Large intestine (tissue), 3 donors: ENCODE results near the gene KRTCAP2. TPM values are rescaled to one million over a fixed set of nuclear protein-coding genes. Genes with fewer than 3 reads are reported as not detected.
"Not testable (repeated sequence)": the region's sequence is repeated elsewhere in the genome, so short reads cannot be mapped to it uniquely, and the experiment has no call there.

Experiments used
- DNase-seq, 2 donors: peaks; one replicate each; pipeline versions ENCODE4 v3.0.0 to v3.0.0-alpha.2; 2013
- H3K27ac ChIP-seq: one replicate; pipeline ENCODE4 v1.5.1; 2013; ENCODE audit warnings: low read length
- H3K27me3 ChIP-seq: 2 replicates; pipeline ENCODE4 v1.6.1; 2013; ENCODE audit warnings: low read length; ENCODE audit not compliant: control insufficient read depth, insufficient read depth
- H3K36me3 ChIP-seq: 2 replicates; pipeline ENCODE4 v1.6.1; 2013; ENCODE audit warnings: low read length; ENCODE audit not compliant: control insufficient read depth, insufficient read depth
- H3K4me1 ChIP-seq: one replicate; pipeline ENCODE4 v1.6.1; 2013; ENCODE audit warnings: low read length; ENCODE audit not compliant: control insufficient read depth, insufficient read depth
- H3K4me3 ChIP-seq: one replicate; pipeline ENCODE4 v1.5.1; 2013; ENCODE audit warnings: low read length
- H3K9me3 ChIP-seq: one replicate; pipeline ENCODE4 v1.6.1; 2013; ENCODE audit warnings: mild to moderate bottlenecking, low read depth, low read length, moderate library complexity; ENCODE audit not compliant: control insufficient read depth
- WGBS: methylation state at CpG from one replicate; pipeline ENCODE4 v1.1.5; 2013; ENCODE audit warnings: low lambda C conversion rate; ENCODE audit not compliant: insufficient coverage; 5-methylcytosine and 5-hydroxymethylcytosine counted together
- polyA plus RNA-seq: library from polyadenylated mRNA; unstranded; fragments of 120-200 nt; gene quantifications from one replicate; pipeline ENCODE4 v1.2.1, GENCODE V29; 2013

The KRTCAP2 gene
- polyA plus RNA-seq, 1 donor, result 142 TPM

DNA sequence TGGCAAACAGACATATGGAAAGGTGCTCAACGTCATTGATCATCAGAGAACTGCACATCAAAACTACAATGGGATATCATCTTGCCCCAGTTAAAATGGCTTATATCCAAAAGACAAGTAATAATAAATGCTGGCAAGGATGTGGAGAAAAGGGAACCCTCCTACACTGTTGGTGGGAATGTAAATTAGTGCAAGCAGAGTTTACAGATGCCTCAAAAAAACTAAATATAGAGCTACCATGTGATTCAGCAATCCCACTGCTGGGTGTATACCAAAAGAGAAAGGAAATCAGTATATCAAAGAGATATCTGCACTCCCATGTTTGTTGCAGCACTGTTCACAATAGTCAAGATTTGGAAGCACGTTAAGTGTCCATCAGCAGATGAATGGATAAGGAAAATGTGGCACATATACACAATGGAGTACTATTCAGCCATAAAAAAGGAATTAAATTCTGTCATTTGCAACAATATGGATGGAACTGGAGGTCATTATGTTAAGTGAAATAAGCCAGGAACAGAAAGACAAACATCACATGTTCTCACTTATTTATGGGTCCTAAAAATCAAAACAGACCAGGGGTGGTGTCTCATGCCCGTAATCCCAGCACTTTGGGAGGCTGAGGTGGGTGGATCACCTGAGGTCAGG, 17.0 kb downstream of the KRTCAP2 start:
- H3K36me3 ChIP-seq, H3K4me1 ChIP-seq, DNase-seq, H3K27ac ChIP-seq, H3K4me3 ChIP-seq, H3K9me3 ChIP-seq, H3K27me3 ChIP-seq: not testable (repeated sequence)
- no CpG with 5 or more reads among the region's 3 CpGs for WGBS

DNA sequence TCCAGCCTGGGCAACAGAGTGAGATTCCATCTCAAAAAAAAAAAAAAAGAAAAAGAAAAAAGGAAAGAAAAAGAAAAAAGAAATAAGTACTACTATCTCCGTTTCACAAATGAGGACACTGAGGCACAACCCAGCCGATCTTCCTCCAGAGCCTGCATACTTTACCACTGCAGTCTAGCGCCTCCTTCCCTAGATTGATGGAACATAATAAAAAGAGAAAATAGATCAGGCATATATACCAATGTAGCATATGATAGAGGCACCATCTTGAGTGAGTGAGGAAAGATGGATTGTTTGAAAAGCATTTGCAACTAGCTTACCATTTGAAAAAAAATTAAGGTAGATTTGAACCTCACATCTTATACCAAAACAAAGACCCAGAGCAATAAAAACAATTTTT, 27.6 kb downstream of the KRTCAP2 start:
- no peaks in the 10 kb centered on the region for H3K36me3 ChIP-seq
- H3K9me3 ChIP-seq, result no peaks in the 10 kb centered on the region
- no peaks in the 10 kb centered on the region for H3K27me3 ChIP-seq
- no peaks in the 10 kb centered on the region for H3K4me1 ChIP-seq
- no peak overlapping the region for H3K27ac ChIP-seq
- DNase-seq, result no peak
- no peak overlapping the region for H3K4me3 ChIP-seq
- WGBS, result 100% methylated on average over 1 of the region's 3 CpGs

- Histone ChIP-seq H3K27me3 (no peaks in the 10 kb centered on the region), H3K4me1 (peaks cover 12% of the 10 kb centered on the region), H3K9me3 (no peaks in the 10 kb centered on the region), H3K36me3 (peaks cover 12% of the 10 kb centered on the region), H3K4me3 (no peak overlapping the region), H3K27ac (no peak overlapping the region)
- WGBS, result 100% methylated on average over 1 of the region's 7 CpGs
- no peak for DNase-seq
These were observed 31.4 kb downstream of the KRTCAP2 start for GRCh38 chr1:155141749-155142148.

DNA sequence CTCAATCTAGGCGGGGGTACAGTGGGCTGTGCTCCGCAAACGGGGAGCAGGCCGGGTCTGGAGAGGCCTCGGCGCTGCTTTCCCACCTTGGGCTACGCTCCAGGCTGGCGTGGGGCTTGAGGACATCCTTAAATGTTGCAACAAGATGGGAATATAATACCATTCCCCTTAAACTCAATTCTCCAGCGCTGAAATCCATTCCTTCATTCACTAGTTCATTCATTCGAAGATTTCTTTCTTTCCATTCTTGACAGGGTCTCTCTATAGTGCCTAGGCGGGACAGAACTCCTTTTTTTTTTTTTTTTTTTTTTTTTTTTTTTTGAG, 32.5 kb downstream of the KRTCAP2 start:
- Histone ChIP-seq H3K4me1 (peaks cover 15% of the 10 kb centered on the region), H3K36me3 (peaks cover 12% of the 10 kb centered on the region), H3K27ac (no peak overlapping the region), H3K9me3 (no peaks in the 10 kb centered on the region), H3K4me3 (peak overlapping the region; percentile 64), H3K27me3 (no peaks in the 10 kb centered on the region)
- DNase-seq, result no peak
- WGBS, result no CpG with 5 or more reads among the region's 11 CpGs

DNA sequence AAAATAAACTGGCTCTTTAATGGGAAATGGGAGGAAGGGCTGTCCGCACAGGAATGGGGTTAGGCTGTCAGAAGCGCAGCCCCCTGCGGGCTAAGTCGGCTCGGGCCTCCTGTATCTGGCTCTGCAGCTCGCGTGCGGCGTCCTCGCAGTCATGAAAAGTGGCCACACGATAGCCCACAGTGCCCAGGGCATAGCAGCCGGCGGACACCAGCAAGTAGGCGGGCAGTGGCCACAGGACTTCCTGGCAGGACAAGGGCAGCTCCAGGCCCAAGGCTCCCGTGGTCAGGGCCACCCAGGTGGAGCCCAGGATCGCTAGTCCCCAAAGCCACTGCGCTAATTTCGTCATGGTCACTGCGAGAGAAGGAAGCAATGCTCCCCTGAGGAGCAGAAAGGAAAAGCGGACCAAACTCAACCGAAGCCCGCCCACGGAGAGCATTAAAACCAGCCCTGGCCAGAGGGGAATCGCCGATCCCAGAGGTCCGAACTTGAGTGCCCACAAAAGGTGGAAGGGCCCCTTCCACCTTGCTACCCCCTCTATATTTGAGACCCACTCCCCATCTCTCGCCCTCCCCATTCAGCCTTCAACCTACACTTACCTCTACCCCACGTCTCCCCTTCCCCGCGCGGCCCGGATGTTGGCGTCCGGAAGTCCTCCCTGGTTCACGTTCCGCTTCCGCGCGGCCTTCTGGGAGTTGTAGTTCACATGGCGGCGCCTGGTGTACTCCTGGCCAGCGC, 33.0 kb downstream of the KRTCAP2 start, which contains the start of gene DPM3:
DPM3 (minus strand) TSS at position 637 of the 735 bp plus-strand sequence; CDS start at position 346, 291 bp downstream.
- no CpG with 5 or more reads among the region's 42 CpGs for WGBS
- DNase-seq, result peak; percentile 74 to 85
- Histone ChIP-seq H3K9me3 (no peaks in the 10 kb centered on the region), H3K4me3 (peak within 1 kb of the TSS; percentile 64), H3K4me1 (peaks cover 19% of the 10 kb centered on the region), H3K27ac (peak within 1 kb of the TSS; percentile 78), H3K36me3 (peaks cover 12% of the 10 kb centered on the region), H3K27me3 (no peaks in the 10 kb centered on the region)

DNA sequence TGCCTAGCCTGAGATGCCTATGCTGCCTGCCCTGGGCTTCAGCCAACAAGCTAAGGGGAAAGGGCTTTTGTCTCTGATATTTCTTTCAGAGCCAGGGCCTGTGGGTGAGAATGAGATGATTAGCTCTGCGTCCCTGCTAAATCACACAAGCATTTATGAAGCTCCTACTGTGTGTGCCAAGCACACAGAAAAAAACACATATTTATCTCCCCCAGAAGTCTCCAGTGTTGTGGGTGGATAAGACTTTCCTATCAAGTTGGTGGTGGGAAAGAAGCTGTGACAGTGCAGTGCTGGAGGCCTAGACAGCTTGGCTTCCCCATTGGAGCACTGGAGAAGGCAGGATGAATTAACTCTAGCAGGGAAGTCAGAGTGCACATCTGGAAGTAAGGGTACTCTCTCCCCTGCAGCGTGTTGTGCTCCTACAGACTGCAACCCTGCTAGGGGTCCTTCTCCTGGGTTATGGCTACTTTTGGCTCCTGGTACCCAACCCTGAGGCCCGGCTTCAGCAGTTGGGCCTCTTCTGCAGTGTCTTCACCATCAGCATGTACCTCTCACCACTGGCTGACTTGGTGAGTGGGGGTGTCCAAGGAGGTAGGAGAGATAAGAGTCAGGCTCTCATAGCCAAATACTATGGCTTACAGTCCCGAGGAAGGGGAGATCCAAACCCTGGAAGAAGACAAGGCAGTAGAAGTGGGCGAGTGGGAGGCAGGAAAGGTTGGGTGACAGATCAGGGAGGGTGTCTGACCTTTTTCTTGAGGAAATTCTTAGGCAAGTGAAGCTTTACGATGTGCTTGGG, 35.8 kb downstream of the KRTCAP2 start:
- no peak for DNase-seq
- Histone ChIP-seq H3K27me3 (no peaks in the 10 kb centered on the region), H3K9me3 (no peaks in the 10 kb centered on the region), H3K27ac (peak overlapping the region; percentile 46), H3K36me3 (peaks cover 33% of the 10 kb centered on the region), H3K4me3 (peak overlapping the region; percentile 92), H3K4me1 (peaks cover 36% of the 10 kb centered on the region)
- WGBS, result no CpG with 5 or more reads among the region's 6 CpGs

DNA sequence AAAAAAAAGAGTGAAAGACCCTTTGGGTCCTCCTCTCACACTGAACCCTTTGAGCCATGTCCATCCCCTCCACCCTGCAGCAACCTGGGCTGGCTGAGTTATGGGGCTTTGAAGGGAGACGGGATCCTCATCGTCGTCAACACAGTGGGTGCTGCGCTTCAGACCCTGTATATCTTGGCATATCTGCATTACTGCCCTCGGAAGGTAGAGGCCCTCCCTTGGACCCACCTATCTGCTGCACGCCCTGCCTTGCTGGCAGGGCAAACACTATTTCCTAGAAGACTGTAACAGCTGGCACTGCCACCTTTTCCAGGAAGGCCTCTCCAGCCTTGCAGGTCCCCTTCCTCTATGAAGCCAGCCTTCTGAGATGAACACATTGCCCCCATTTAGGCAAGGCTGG, 36.4 kb downstream of the KRTCAP2 start:
- H3K9me3 ChIP-seq, result no peaks in the 10 kb centered on the region

DNA sequence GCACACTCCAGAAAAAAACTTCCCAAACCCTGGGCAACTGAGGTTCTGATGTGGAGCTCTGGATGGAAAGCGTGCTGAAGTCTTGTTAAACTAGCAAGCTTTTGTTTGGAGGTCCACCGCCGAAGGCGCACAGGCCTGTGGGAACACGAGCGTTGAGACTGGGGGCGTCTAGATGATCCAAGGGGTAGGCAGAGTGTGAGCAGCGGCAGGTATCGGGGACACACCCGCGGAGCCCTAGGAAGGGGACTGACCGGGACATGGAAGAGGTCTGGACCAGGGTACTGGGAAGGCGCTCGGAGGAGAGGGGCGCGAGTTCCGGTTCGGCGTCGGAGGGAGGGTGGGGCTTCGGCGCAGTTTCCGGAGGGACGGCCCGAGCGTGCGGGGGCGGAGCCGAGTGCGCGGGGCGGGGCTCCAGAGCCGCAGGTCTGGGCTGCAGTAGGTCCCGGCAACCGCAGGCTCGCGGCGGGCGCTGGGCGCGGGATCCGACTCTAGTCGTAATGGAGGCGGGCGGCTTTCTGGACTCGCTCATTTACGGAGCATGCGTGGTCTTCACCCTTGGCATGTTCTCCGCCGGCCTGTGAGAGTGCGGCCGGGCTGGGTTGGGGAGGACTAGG, 37.6 kb downstream of the KRTCAP2 start, which contains the start of gene SLC50A1:
SLC50A1 (plus strand) TSS at position 438 of the 614 bp plus-strand sequence; CDS start at position 498, 60 bp downstream.
- H3K9me3 ChIP-seq, result no peaks in the 10 kb centered on the region
- peaks cover 45% of the 10 kb centered on the region for H3K36me3 ChIP-seq
- peak within 1 kb of the TSS; percentile 92 for H3K4me3 ChIP-seq
- H3K4me1 ChIP-seq, result peaks cover 50% of the 10 kb centered on the region
- DNase-seq, result peak; percentile 97
- no CpG with 5 or more reads among the region's 52 CpGs for WGBS
- peak within 1 kb of the TSS; percentile 99 for H3K27ac ChIP-seq
- H3K27me3 ChIP-seq, result no peaks in the 10 kb centered on the region

More for the DNA sequence above, 36.4 kb downstream of the KRTCAP2 start:
- H3K4me3 ChIP-seq, result peak overlapping the region; percentile 92
- H3K4me1 ChIP-seq, result peaks cover 39% of the 10 kb centered on the region
- H3K27ac ChIP-seq, result peak overlapping the region; percentile 46
- no peaks in the 10 kb centered on the region for H3K27me3 ChIP-seq
- H3K36me3 ChIP-seq, result peaks cover 36% of the 10 kb centered on the region
- WGBS, result no CpG with 5 or more reads among the region's 6 CpGs
- peak in 1 of 2 donors; percentile 46 for DNase-seq

DNA sequence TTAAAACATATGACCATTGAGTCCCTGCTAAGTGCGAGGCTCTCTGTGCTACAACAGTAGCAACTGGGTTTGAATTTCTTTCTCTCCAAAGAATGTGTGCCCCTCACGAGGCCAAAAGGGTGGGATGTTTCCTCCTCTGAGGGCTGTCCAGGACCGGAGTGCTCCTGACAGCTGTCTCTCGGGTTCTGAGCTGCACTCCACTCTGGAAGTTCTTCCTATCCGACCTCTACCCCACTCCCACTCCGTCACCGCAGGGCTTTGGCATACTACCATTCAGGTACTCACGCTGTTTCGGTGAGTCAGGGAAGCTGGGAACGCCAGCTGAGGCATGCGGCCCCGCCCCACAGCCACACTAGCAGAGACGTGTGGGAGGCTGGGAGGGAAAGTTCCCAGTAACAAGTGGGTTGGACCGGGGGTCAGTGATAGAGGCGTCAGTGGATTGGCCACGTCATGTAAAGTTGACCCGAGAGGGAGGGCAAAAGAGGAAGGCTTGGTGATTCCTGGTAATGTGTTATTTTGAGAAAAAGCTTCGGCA, 38.2 kb downstream of the KRTCAP2 start:
- peak overlapping the region; percentile 92 for H3K4me3 ChIP-seq
- H3K9me3 ChIP-seq, result no peaks in the 10 kb centered on the region
- DNase-seq, result peak; percentile 95 to 97
- H3K4me1 ChIP-seq, result peaks cover 50% of the 10 kb centered on the region
- H3K27me3 ChIP-seq, result no peaks in the 10 kb centered on the region
- peaks cover 45% of the 10 kb centered on the region for H3K36me3 ChIP-seq
- WGBS, result no CpG with 5 or more reads among the region's 18 CpGs
- peak overlapping the region; percentile 99 for H3K27ac ChIP-seq

GRCh38 chr1:155134322-155134721, 38.8 kb downstream of the KRTCAP2 start:
- H3K27ac ChIP-seq, result peak overlapping the region; percentile 99
- peaks cover 45% of the 10 kb centered on the region for H3K36me3 ChIP-seq
- no CpG with 5 or more reads among the region's 1 CpG for WGBS
- DNase-seq, result no peak
- no peaks in the 10 kb centered on the region for H3K9me3 ChIP-seq
- H3K4me3 ChIP-seq, result no peak overlapping the region
- H3K27me3 ChIP-seq, result no peaks in the 10 kb centered on the region
- peaks cover 50% of the 10 kb centered on the region for H3K4me1 ChIP-seq
